B cell (primary cell): Measurements from ENCODE around the gene RASA1. TPM values are rescaled to one million over a fixed set of nuclear protein-coding genes. Genes with fewer than 3 reads are reported as not detected.

Source experiments
- ATAC-seq: fragments of 200-7000 bp; cut with Tn5 transposase; one replicate; pipeline ENCODE4 v1.10.0; 2021; ENCODE audit warnings: low read depth, mild to moderate bottlenecking, moderate number of reproducible peaks, moderate library complexity
- CTCF ChIA-PET: fragments of 350-600 bp; sonication (Branson Sonifier 250); formaldehyde crosslinking; loops from one replicate; lab custom pipeline; 2021; ENCODE audit warnings: antibody characterized with exemption, inconsistent platforms; lab: Charles Lee
- POLR2A ChIA-PET: fragments of 350-600 bp; sonication (Branson Sonifier 250); formaldehyde crosslinking; loops from one replicate; lab custom pipeline; 2021; ENCODE audit warnings: antibody characterized with exemption; lab: Charles Lee
- DNase-seq: peaks from one replicate; pipeline ENCODE4 v3.0.0; 2013
- H2AFZ ChIP-seq: 2 replicates; pipeline ENCODE4 v1.6.1; 2012; ENCODE audit warnings: mild to moderate bottlenecking, low read depth, low read length; ENCODE audit not compliant: insufficient read depth, poor library complexity, severe bottlenecking
- H3K27ac ChIP-seq, 2 donors: 1 replicate in 1 of 2; 2 replicates in 1 of 2; pipeline ENCODE4 v1.5.1; 2012 to 2013; ENCODE audit warnings: low read length in 2 of 2, mild to moderate bottlenecking in 2 of 2, moderate library complexity in 1 of 2
- H3K27me3 ChIP-seq, 4 experiments: fragments of 200-600 bp in 1 of 4; sonication (generic) in 1 of 4; replicated peaks in 1 of 4; 1 replicate in 2 of 4; 2 replicates in 2 of 4; pipeline versions ENCODE4 v1.6.1 to v1.7.0; 2013 to 2016; ENCODE audit warnings: low read length in 3 of 4, mild to moderate bottlenecking in 2 of 4, mixed read lengths in 1 of 4, moderate library complexity in 1 of 4; ENCODE audit not compliant: insufficient read depth in 4 of 4, control insufficient read depth in 3 of 4; ENCODE audit errors: control extremely low read depth in 1 of 4
- H3K36me3 ChIP-seq, 2 experiments: replicated peaks in 1 of 2; 1 replicate in 1 of 2; 2 replicates in 1 of 2; pipeline versions ENCODE4 v1.6.1 to v1.7.1; 2013; ENCODE audit warnings: low read length in 1 of 2; ENCODE audit not compliant: insufficient read depth in 2 of 2, control insufficient read depth in 1 of 2; ENCODE audit errors: control extremely low read depth in 1 of 2, extremely low read depth in 1 of 2
- H3K4me1 ChIP-seq, 2 donors: fragments of 200-600 bp in 1 of 2; sonication (generic) in 1 of 2; 1 replicate in 1 of 2; 2 replicates in 1 of 2; pipeline versions ENCODE4 v1.5.1 to v1.6.1; 2013 to 2017; ENCODE audit warnings: low read length in 2 of 2; ENCODE audit not compliant: control insufficient read depth in 2 of 2, insufficient read depth in 2 of 2
- H3K4me2 ChIP-seq: replicated peaks from 2 replicates; pipeline ENCODE3; 2012; ENCODE audit warnings: mild to moderate bottlenecking, low read depth, low read length; ENCODE audit not compliant: poor library complexity, severe bottlenecking
- H3K4me3 ChIP-seq, 5 experiments: fragments of 200-600 bp in 1 of 5; sonication (generic) in 1 of 5; 1 replicate in 3 of 5; 2 replicates in 2 of 5; pipeline versions ENCODE4 v1.5.1 to v1.7.0; 2011 to 2016; ENCODE audit warnings: low read length in 4 of 5, mild to moderate bottlenecking in 4 of 5, low read depth in 2 of 5, control low read depth in 1 of 5, moderate library complexity in 1 of 5; ENCODE audit not compliant: insufficient read depth in 1 of 5; ENCODE audit errors: control extremely low read depth in 1 of 5, extremely low read depth in 1 of 5
- H3K79me2 ChIP-seq: fragments of 200-600 bp; sonication (generic); one replicate; pipeline ENCODE4 v1.6.0; 2016; ENCODE audit warnings: low read length; ENCODE audit not compliant: control insufficient read depth, insufficient read depth
- H3K9ac ChIP-seq: fragments of 200-600 bp; sonication (generic); 2 replicates; pipeline ENCODE4 v1.6.1; 2017; ENCODE audit warnings: mild to moderate bottlenecking, low read length, moderate library complexity
- H3K9me3 ChIP-seq, 3 donors: one replicate each; pipeline versions ENCODE4 v1.6.1 to v1.7.1; 2013; ENCODE audit warnings: low read length in 2 of 3; ENCODE audit not compliant: control insufficient read depth in 2 of 3, insufficient read depth in 1 of 3; ENCODE audit errors: control extremely low read depth in 1 of 3
- H4K20me1 ChIP-seq: 2 replicates; pipeline ENCODE4 v1.6.0; 2012; ENCODE audit warnings: mild to moderate bottlenecking, low read length; ENCODE audit not compliant: insufficient read depth, control insufficient read depth, poor library complexity, severe bottlenecking
- H3K27ac Mint-ChIP-seq: one replicate; pipeline ENCODE4 v1.8.0; 2021; ENCODE audit warnings: mixed read lengths
- H3K27me3 Mint-ChIP-seq: one replicate; pipeline ENCODE4 v1.8.0; 2021; ENCODE audit warnings: mixed read lengths
- H3K4me1 Mint-ChIP-seq: one replicate; pipeline ENCODE4 v1.8.0; 2021; ENCODE audit warnings: mixed read lengths
- H3K4me3 Mint-ChIP-seq: one replicate; pipeline ENCODE4 v1.8.0; 2021; ENCODE audit warnings: mixed read lengths
- H3K9me3 Mint-ChIP-seq: one replicate; pipeline ENCODE4 v1.8.0; 2022; ENCODE audit warnings: mixed read lengths; ENCODE audit not compliant: insufficient read depth
- EZH2 ChIP-seq: IDR thresholded peaks from 2 replicates; pipeline ENCODE4 v1.6.1; 2012; ENCODE audit warnings: borderline replicate concordance, low read depth, mild to moderate bottlenecking, moderate library complexity, low read length; ENCODE audit not compliant: insufficient read depth, poor library complexity, severe bottlenecking
- WGBS: methylation state at CpG from one replicate; pipeline ENCODE4 v1.1.5; 2013; ENCODE audit warnings: missing lambda C conversion rate; ENCODE audit not compliant: insufficient coverage; 5-methylcytosine and 5-hydroxymethylcytosine counted together
- intact Hi-C: fragments of 100-400 bp; cut with micrococcal nuclease; formaldehyde crosslinking; loops from one replicate; pipeline ENCODE4 v1.10.0; 2022
- polyA plus RNA-seq: library from polyadenylated mRNA; depleted of rRNA; stranded (reverse); fragments of >200 nt; gene quantifications from 2 replicates; pipeline ENCODE4 v1.2.3, GENCODE V29; 2012
- total RNA-seq, 2 donors: library from RNA; stranded (reverse); fragments of 120-200 nt in 1 of 2; gene quantifications; 1 replicate in 1 of 2; 2 replicates in 1 of 2; pipeline versions ENCODE4 v1.2.3 to v1.2.4, GENCODE V29; 2013 to 2022
- TF ChIP-seq, protein P1 (sequence below): fragments of 200-600 bp; IDR thresholded peaks from one replicate; pipeline ENCODE4 v1.8.0; 2022; ENCODE audit warnings: antibody characterized with exemption, mild to moderate bottlenecking

The RASA1 gene
- total and polyA plus RNA-seq, 2 donors (not counting 1 experiment from before 2014, with no cell fraction given), result 18.9 to 32.2 TPM

DNA sequence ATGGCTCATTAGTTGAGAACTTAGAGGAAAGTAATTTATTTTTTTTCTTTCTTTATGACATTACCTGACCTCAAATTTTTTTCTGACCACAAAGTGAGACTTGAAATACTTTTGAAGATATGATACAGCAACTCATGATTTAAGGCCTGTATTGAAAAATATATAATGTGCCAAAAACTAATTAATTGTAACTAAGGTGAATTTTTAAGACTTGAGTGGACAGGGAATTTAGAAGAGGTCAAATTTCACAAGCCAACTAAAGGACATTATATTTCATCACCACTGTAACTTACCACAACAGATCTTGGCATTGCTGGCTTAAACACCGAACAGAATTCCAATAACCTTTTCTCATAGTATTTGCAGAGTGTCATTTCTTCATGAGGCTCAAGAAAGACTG is 143.2 kb downstream of the RASA1 start:
- no peak for ATAC-seq
- Histone ChIP-seq H2AFZ (no peak overlapping the region), H4K20me1 (no peaks in the 10 kb centered on the region), H3K79me2 (peaks cover 21% of the 10 kb centered on the region), H3K9me3 (no peaks in the 10 kb centered on the region), H3K9ac (peak overlapping the region; percentile 92), H3K4me3 (no peak overlapping the region), H3K27ac (peak overlapping the region in 1 of 2 donors; percentile 96), H3K4me2 (peak overlapping the region; percentile 81), H3K36me3 (peaks cover 2 to 35% of the 10 kb centered on the region in 2 experiments), H3K4me1 (peaks cover 13 to 20% of the 10 kb centered on the region in 2 donors), H3K27me3 (no peaks in the 10 kb centered on the region)
- Mint-ChIP-seq H3K9me3 (no peaks in the 10 kb centered on the region), H3K4me1 (peaks cover 33% of the 10 kb centered on the region), H3K27me3 (no peaks in the 10 kb centered on the region), H3K4me3 (peak overlapping the region; percentile 81), H3K27ac (peak overlapping the region; percentile 78)
- no CpG with 5 or more reads among the region's 1 CpG for WGBS
- ChIA-PET POLR2A (interaction anchor here (1.2 kb wide), 1 partner anchor 11 kb away, joined by 5 read pairs; no protein-coding TSS in a partner anchor), CTCF (interaction anchor here (1.0 to 3.1 kb wide), 4 partner anchors 10 to 341 kb away, joined by 3 to 20 read pairs (median 3); no protein-coding TSS in a partner anchor)
- intact Hi-C loops, result loop anchor here (10.0 kb wide), 1 partner anchor 1264 kb away; no protein-coding TSS in a partner anchor
- TF ChIP-seq, protein P1, sequence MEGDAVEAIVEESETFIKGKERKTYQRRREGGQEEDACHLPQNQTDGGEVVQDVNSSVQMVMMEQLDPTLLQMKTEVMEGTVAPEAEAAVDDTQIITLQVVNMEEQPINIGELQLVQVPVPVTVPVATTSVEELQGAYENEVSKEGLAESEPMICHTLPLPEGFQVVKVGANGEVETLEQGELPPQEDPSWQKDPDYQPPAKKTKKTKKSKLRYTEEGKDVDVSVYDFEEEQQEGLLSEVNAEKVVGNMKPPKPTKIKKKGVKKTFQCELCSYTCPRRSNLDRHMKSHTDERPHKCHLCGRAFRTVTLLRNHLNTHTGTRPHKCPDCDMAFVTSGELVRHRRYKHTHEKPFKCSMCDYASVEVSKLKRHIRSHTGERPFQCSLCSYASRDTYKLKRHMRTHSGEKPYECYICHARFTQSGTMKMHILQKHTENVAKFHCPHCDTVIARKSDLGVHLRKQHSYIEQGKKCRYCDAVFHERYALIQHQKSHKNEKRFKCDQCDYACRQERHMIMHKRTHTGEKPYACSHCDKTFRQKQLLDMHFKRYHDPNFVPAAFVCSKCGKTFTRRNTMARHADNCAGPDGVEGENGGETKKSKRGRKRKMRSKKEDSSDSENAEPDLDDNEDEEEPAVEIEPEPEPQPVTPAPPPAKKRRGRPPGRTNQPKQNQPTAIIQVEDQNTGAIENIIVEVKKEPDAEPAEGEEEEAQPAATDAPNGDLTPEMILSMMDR, result no peak
- TF ChIP-seq EZH2, result no peak
- no peak for DNase-seq

DNA sequence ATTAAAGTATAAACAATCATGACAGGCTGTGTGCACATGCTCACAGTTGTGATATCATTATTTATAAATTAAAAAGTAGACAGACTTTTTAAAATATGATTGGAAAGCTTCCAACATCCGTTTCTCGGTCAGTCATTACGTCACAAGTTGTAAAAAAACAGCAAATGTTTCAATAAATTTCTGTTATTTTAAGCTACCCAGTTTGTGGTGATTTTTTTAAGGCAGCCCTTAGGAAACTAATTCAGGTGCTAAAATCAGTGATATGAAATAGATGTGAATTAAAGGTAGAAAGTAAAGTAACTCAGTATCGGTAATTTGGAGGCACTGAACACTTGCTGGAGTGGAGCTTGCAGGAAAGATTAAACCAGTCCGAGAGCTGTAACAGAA is 143.9 kb downstream of the RASA1 start:
- peak overlapping the region; percentile 76 to 100 (median 84) for H3K4me3 ChIP-seq
- POLR2A ChIA-PET, result interaction anchor here (1.2 kb wide), 1 partner anchor 12 kb away, joined by 5 read pairs; no protein-coding TSS in a partner anchor
- H3K9ac ChIP-seq, result peak overlapping the region; percentile 92
- TF ChIP-seq EZH2, result no peak
- TF ChIP-seq, protein P1, result no peak
- peaks cover 13 to 20% of the 10 kb centered on the region in 2 donors for H3K4me1 ChIP-seq
- peak overlapping the region; percentile 89 to 96 for H3K27ac ChIP-seq
- no peaks in the 10 kb centered on the region for H3K27me3 ChIP-seq
- CTCF ChIA-PET, result interaction anchor here (1.0 to 3.1 kb wide), 2 partner anchors 11 to 14 kb away, joined by 3 to 20 read pairs; no protein-coding TSS in a partner anchor
- H3K9me3 ChIP-seq, result no peaks in the 10 kb centered on the region
- ATAC-seq (no peak), DNase-seq (no peak)
- H4K20me1 ChIP-seq, result no peaks in the 10 kb centered on the region
- WGBS, result 7% methylated on average over 2 of the region's 5 CpGs
- Mint-ChIP-seq H3K4me3 (peak overlapping the region; percentile 93), H3K4me1 (peaks cover 30% of the 10 kb centered on the region), H3K27ac (peak overlapping the region; percentile 93), H3K9me3 (no peaks in the 10 kb centered on the region), H3K27me3 (no peaks in the 10 kb centered on the region)
- H3K79me2 ChIP-seq, result peaks cover 21% of the 10 kb centered on the region
- H3K36me3 ChIP-seq, result peaks cover 2 to 28% of the 10 kb centered on the region in 2 experiments
- H3K4me2 ChIP-seq, result peak overlapping the region; percentile 81
- H2AFZ ChIP-seq, result peak overlapping the region; percentile 86
- intact Hi-C loops, result loop anchor here (10.0 kb wide), 1 partner anchor 1263 kb away; no protein-coding TSS in a partner anchor
